Measurements from ENCODE around the gene ESF1. TPM values are rescaled to one million over a fixed set of nuclear protein-coding genes. Genes with fewer than 3 reads are reported as not detected.

The ESF1 gene
- polyA plus RNA-seq, 3 donors = 30.2 to 34.6 (median 32.3) TPM

GRCh38 chr20:13684566-13685222 is 100.0 kb downstream of the ESF1 start:
- no peak for DNase-seq (ENCODE audit: low read depth in 3 of 3, low spot score in 2 of 3)

- DNase-seq (ENCODE audit: low read depth in 3 of 3, low spot score in 2 of 3) = no peak
Measured at GRCh38 chr20:13683833-13684232, 100.9 kb downstream of the ESF1 start.

GRCh38 chr20:13681248-13682125 is 103.2 kb downstream of the ESF1 start:
- no peak for DNase-seq (ENCODE audit: low read depth in 3 of 3, low spot score in 2 of 3)

- DNase-seq (ENCODE audit: low read depth in 3 of 3, low spot score in 2 of 3) = no peak
Measured at GRCh38 chr20:13678944-13679343, 105.8 kb downstream of the ESF1 start.

- DNase-seq (ENCODE audit: low read depth in 3 of 3, low spot score in 2 of 3) = no peak
Measured at GRCh38 chr20:13677241-13677640, 107.5 kb downstream of the ESF1 start.

- no peak for DNase-seq (ENCODE audit: low read depth in 3 of 3, low spot score in 2 of 3)
Measured at GRCh38 chr20:13676682-13677081, 108.0 kb downstream of the ESF1 start.

GRCh38 chr20:13672690-13673089 is 112.0 kb downstream of the ESF1 start:
- DNase-seq (ENCODE audit: low read depth in 3 of 3, low spot score in 2 of 3) = no peak

GRCh38 chr20:13671916-13672378 is 112.8 kb downstream of the ESF1 start:
- DNase-seq (ENCODE audit: low read depth in 3 of 3, low spot score in 2 of 3) = no peak

- no peak for DNase-seq (ENCODE audit: low read depth in 3 of 3, low spot score in 2 of 3)
Measured at GRCh38 chr20:13671512-13671911, 113.2 kb downstream of the ESF1 start.

- no peak for DNase-seq (ENCODE audit: low read depth in 3 of 3, low spot score in 2 of 3)
Measured at GRCh38 chr20:13670160-13670559, 114.6 kb downstream of the ESF1 start.

- no peak for DNase-seq (ENCODE audit: low read depth in 3 of 3, low spot score in 2 of 3)
Measured at GRCh38 chr20:13665709-13666395, 118.9 kb downstream of the ESF1 start.

Other genes starting within 250 kb of the ESF1 start
- gene TASP1, start 146.0 kb downstream of the ESF1 start, polyA plus RNA-seq (ENCODE audit: insufficient read length in 3 of 3) = 10 to 100 TPM; 13.0 to 17.0 (median 13.8) TPM
- gene NDUFAF5, start 109 bp upstream of the ESF1 start, polyA plus RNA-seq (ENCODE audit: insufficient read length in 3 of 3) = 10 to 100 TPM; 28.0 to 31.5 (median 29.0) TPM
- gene SEL1L2, start 205.7 kb upstream of the ESF1 start, polyA plus RNA-seq (ENCODE audit: insufficient read length in 3 of 3) = under 1 TPM in 2 of 3 donors, not detected in 1; 0.07 to 0.39 TPM
- gene MACROD2, start 210.6 kb upstream of the ESF1 start, polyA plus RNA-seq (ENCODE audit: insufficient read length in 3 of 3) = 10 to 100 TPM; 14.4 to 15.6 (median 14.5) TPM